ENCODE data around the gene SPRN.
"Not testable (repeated sequence)": the region's sequence is repeated elsewhere in the genome, so short reads cannot be mapped to it uniquely, and the experiment has no call there.

The SPRN gene

DNA sequence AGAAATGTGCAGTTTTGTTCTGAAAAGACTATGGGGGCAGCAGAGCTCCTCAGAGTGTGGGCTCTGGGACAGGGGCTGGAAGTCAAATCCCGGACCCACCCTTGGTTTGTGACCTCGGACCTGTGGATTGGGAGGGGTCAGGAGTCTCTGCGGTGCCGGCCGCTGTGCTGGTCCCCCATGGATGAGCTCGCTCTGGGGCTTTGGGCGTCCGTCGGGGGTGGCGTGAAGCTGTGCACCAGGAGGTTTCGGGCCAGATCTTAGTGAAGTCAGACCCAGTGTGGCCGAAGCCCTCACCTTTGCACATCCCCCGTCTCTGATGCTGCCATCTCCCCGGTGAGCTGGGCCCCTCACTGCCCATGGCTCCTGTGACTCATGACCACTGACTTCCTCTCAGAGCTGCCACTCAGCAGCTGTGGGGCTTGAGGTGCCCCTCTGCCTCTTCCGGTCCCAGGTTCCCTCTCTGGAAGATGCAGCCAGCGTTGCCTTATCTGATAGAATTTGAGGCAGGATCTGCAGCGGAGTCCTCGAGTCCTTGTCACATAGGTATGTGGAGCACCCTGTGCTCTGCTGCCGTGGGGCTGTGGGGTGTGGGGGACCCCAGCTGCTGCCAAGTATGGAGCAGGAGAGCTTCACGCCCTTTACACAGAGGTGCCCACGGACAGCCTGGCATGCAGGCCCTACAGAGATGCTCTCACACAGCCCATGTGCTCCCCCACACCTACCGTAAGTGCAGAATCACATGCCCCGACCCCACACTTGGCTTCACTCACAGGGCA, 18.0 kb upstream of the SPRN start:
- peak; percentile 44 to 87 (median 80) for DNase-seq
- H3K4me1 ChIP-seq (ENCODE audit: control extremely low read depth in 1 of 4, control insufficient read depth in 4 of 4, insufficient read depth in 4 of 4, low read length in 3 of 4): peaks cover 0 to 20% (median 17%) of the 10 kb centered on the region in 4 experiments
- 64% methylated on average over 19 of the region's 23 CpGs for WGBS (ENCODE audit: insufficient coverage)
- H3K36me3 ChIP-seq (ENCODE audit: control insufficient read depth in 4 of 4, insufficient read depth in 4 of 4, low read length in 3 of 4): no peaks in the 10 kb centered on the region
- ChIA-PET CTCF (interaction anchor here (1.0 kb wide), 1 partner anchor 9 kb away, joined by 3 read pairs; no protein-coding TSS in a partner anchor), POLR2A (no interaction called here)
- peak overlapping the region in 1 of 7 experiments; percentile 9 for H3K4me3 ChIP-seq (ENCODE audit: control insufficient read depth in 1 of 7, extremely low read depth in 1 of 7, insufficient read depth in 4 of 7, low read depth in 2 of 7, low read length in 6 of 7)
- peaks cover 0 to 3% (median 0%) of the 10 kb centered on the region in 5 experiments for H3K27me3 ChIP-seq (replicated peaks in 2 of 5; ENCODE audit: control insufficient read depth in 4 of 5, insufficient read depth in 5 of 5, low read length in 4 of 5)
- H3K27ac ChIP-seq (ENCODE audit: insufficient read depth in 1 of 2, low read depth in 1 of 2, low read length in 2 of 2, poor library complexity in 1 of 2, severe bottlenecking in 2 of 2): no peak overlapping the region
- peaks cover 0 to 25% (median 19%) of the 10 kb centered on the region in 5 experiments for H3K9me3 ChIP-seq (ENCODE audit: control extremely low read depth in 1 of 5, control insufficient read depth in 4 of 5, insufficient read depth in 2 of 5, low read depth in 1 of 5, low read length in 4 of 5)

DNA sequence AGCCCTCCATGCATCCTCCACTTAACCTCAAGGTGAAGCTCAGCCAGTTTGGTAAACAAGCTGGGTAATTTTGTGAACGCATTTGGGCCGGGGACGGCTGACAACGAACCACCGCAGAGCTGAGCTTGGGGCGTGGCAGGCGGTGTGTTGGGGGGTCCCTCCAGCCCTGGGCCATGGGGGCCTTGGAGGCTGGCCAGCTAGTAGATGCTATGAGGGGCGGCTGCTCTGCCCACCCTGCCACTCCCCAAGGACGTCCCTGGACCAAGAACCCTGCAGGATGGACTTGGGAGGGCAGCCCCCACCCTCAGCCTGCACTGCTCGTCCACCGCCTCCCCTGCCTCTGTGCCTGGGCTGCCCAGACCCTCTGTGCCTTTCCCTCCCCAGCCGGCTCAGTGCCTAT, 17.4 kb upstream of the SPRN start:
- Histone ChIP-seq H3K4me3 (ENCODE audit: control insufficient read depth in 1 of 7, extremely low read depth in 1 of 7, insufficient read depth in 4 of 7, low read depth in 2 of 7, low read length in 6 of 7) (peak overlapping the region in 1 of 7 experiments; percentile 9), H3K27ac (ENCODE audit: insufficient read depth in 1 of 2, low read depth in 1 of 2, low read length in 2 of 2, poor library complexity in 1 of 2, severe bottlenecking in 2 of 2) (no peak overlapping the region), H3K9me3 (ENCODE audit: control extremely low read depth in 1 of 5, control insufficient read depth in 4 of 5, insufficient read depth in 2 of 5, low read depth in 1 of 5, low read length in 4 of 5) (peaks cover 0 to 21% (median 13%) of the 10 kb centered on the region in 5 experiments), H3K27me3 (replicated peaks in 2 of 5; ENCODE audit: control insufficient read depth in 4 of 5, insufficient read depth in 5 of 5, low read length in 4 of 5) (peaks cover 0 to 3% (median 0%) of the 10 kb centered on the region in 5 experiments), H3K4me1 (ENCODE audit: control extremely low read depth in 1 of 4, control insufficient read depth in 4 of 4, insufficient read depth in 4 of 4, low read length in 3 of 4) (peaks cover 0 to 20% (median 17%) of the 10 kb centered on the region in 4 experiments), H3K36me3 (ENCODE audit: control insufficient read depth in 4 of 4, insufficient read depth in 4 of 4, low read length in 3 of 4) (no peaks in the 10 kb centered on the region)
- POLR2A ChIA-PET: no interaction called here
- WGBS (ENCODE audit: insufficient coverage): 98% methylated on average over 9 of the region's 12 CpGs
- CTCF ChIA-PET: interaction anchor here (1.0 kb wide), 1 partner anchor 10 kb away, joined by 3 read pairs; no protein-coding TSS in a partner anchor
- DNase-seq: no peak

GRCh38 chr10:133441356-133441755, 16.9 kb upstream of the SPRN start:
- H3K4me3 ChIP-seq (ENCODE audit: control insufficient read depth in 1 of 7, extremely low read depth in 1 of 7, insufficient read depth in 4 of 7, low read depth in 2 of 7, low read length in 6 of 7); DNase-seq; CTCF ChIA-PET; H3K36me3 ChIP-seq (ENCODE audit: control insufficient read depth in 4 of 4, insufficient read depth in 4 of 4, low read length in 3 of 4); POLR2A ChIA-PET; H3K27me3 ChIP-seq (replicated peaks in 2 of 5; ENCODE audit: control insufficient read depth in 4 of 5, insufficient read depth in 5 of 5, low read length in 4 of 5); H3K27ac ChIP-seq (ENCODE audit: insufficient read depth in 1 of 2, low read depth in 1 of 2, low read length in 2 of 2, poor library complexity in 1 of 2, severe bottlenecking in 2 of 2): not testable (repeated sequence)
- 100% methylated on average over 10 of the region's 21 CpGs for WGBS (ENCODE audit: insufficient coverage)
- peaks cover 0 to 20% (median 17%) of the 10 kb centered on the region in 4 experiments for H3K4me1 ChIP-seq (ENCODE audit: control extremely low read depth in 1 of 4, control insufficient read depth in 4 of 4, insufficient read depth in 4 of 4, low read length in 3 of 4)
- peaks cover 0 to 16% (median 10%) of the 10 kb centered on the region in 5 experiments for H3K9me3 ChIP-seq (ENCODE audit: control extremely low read depth in 1 of 5, control insufficient read depth in 4 of 5, insufficient read depth in 2 of 5, low read depth in 1 of 5, low read length in 4 of 5)

DNA sequence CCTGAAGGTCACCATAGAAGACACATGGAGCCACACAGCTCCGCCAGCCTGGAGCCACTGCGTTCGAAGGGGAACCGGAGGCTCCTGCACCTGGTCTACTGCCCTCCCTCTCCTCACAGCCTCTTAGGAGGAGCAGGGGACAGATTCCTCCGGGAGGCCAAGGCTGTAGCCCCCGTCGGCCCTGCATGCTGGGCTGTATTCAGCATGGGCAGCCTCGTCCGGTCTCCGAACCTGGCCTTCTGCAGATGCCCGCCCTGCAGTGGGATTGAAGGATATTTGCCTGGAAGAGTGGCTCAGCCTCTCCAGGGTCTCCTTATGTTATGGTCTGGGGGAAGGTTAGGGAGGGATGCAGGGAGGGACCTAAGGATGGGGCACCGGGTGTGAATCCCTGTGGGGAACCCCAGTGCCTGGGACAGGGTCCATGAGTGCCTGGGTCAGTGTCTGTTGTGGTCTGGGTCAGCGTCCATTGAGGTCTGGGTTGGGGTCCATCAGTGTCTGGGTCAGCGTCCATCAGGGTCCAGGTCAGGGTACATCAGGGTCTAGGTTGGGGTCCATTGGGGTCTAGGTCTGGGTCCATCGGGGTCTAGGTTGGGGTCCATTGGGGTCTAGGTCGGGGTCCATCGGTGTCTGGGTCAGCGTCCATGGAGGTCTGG, 16.3 kb upstream of the SPRN start:
- H3K36me3 ChIP-seq (ENCODE audit: control insufficient read depth in 4 of 4, insufficient read depth in 4 of 4, low read length in 3 of 4): no peaks in the 10 kb centered on the region
- H3K4me1 ChIP-seq (ENCODE audit: control extremely low read depth in 1 of 4, control insufficient read depth in 4 of 4, insufficient read depth in 4 of 4, low read length in 3 of 4): peaks cover 0 to 20% (median 17%) of the 10 kb centered on the region in 4 experiments
- H3K27me3 ChIP-seq (replicated peaks in 2 of 5; ENCODE audit: control insufficient read depth in 4 of 5, insufficient read depth in 5 of 5, low read length in 4 of 5): no peaks in the 10 kb centered on the region
- ChIA-PET POLR2A (interaction anchor here (0.6 to 0.7 kb wide), 2 partner anchors 8 to 1478 kb away, joined by 3 read pairs; no protein-coding TSS in a partner anchor), CTCF (interaction anchor here (1.0 kb wide), 1 partner anchor 66 kb away, joined by 4 read pairs; no protein-coding TSS in a partner anchor)
- no peak overlapping the region for H3K27ac ChIP-seq (ENCODE audit: insufficient read depth in 1 of 2, low read depth in 1 of 2, low read length in 2 of 2, poor library complexity in 1 of 2, severe bottlenecking in 2 of 2)
- WGBS (ENCODE audit: insufficient coverage): 94% methylated on average over 12 of the region's 18 CpGs
- peaks cover 0 to 12% (median 7%) of the 10 kb centered on the region in 5 experiments for H3K9me3 ChIP-seq (ENCODE audit: control extremely low read depth in 1 of 5, control insufficient read depth in 4 of 5, insufficient read depth in 2 of 5, low read depth in 1 of 5, low read length in 4 of 5)
- H3K4me3 ChIP-seq (ENCODE audit: control insufficient read depth in 1 of 7, extremely low read depth in 1 of 7, insufficient read depth in 4 of 7, low read depth in 2 of 7, low read length in 6 of 7): no peak overlapping the region
- no peak for DNase-seq

DNA sequence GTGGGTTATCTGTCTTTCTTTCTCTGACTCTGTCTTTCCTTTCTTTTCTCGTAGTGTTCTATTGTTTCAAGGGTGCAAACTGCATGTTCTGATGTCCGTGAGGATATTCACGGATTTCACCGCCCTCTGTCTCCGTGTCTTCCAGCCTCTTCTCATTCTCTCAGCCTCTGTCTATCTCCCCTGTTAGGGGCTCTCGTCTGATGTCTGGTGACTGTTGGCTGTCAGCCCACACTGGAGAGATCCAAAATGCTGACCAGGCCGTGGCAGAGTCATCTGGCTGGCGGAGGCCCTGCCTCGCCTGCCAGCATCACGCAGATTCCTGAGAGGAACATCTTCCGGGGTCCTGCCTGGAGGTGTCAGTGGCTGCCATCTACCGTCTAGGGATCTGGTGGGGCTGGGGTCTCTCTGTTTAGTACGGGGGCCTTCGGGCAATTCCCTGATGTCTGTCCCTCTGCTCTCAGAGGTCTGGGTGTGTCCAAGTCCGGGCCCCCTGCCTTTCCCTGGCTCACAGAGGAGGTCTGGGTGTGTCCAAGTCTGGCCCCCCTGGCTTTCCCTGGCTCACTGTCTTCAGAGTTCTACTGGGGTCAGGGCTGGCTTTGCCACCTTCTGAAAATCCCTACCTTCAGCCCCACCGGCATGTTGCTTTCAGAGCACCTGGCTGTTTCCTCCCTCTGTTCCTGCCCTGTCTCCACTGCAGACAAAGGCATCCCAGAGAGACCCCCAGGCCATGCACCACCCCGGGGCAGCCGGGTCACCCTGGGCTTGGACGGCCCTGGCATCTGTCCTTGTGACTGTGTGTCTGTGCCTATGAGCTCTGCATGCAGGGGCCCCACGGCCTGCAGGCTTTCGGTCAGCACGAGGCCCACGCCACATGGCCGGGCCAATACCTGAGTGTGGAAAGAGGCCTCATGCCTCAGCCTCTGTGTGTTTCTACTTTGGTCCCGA, 15.4 kb upstream of the SPRN start:
- no peaks in the 10 kb centered on the region for H3K36me3 ChIP-seq (ENCODE audit: control insufficient read depth in 4 of 4, insufficient read depth in 4 of 4, low read length in 3 of 4)
- POLR2A ChIA-PET: interaction anchor here (0.6 to 0.7 kb wide), 2 partner anchors 24 to 1477 kb away, joined by 3 read pairs; no protein-coding TSS in a partner anchor
- no peak overlapping the region for H3K27ac ChIP-seq (ENCODE audit: insufficient read depth in 1 of 2, low read depth in 1 of 2, low read length in 2 of 2, poor library complexity in 1 of 2, severe bottlenecking in 2 of 2)
- WGBS (ENCODE audit: insufficient coverage): 98% methylated on average over 22 of the region's 25 CpGs
- H3K27me3 ChIP-seq (replicated peaks in 2 of 5; ENCODE audit: control insufficient read depth in 4 of 5, insufficient read depth in 5 of 5, low read length in 4 of 5): no peaks in the 10 kb centered on the region
- DNase-seq: no peak
- H3K9me3 ChIP-seq (ENCODE audit: control extremely low read depth in 1 of 5, control insufficient read depth in 4 of 5, insufficient read depth in 2 of 5, low read depth in 1 of 5, low read length in 4 of 5): peaks cover 0 to 2% (median 0%) of the 10 kb centered on the region in 5 experiments
- no peak overlapping the region for H3K4me3 ChIP-seq (ENCODE audit: control insufficient read depth in 1 of 7, extremely low read depth in 1 of 7, insufficient read depth in 4 of 7, low read depth in 2 of 7, low read length in 6 of 7)
- CTCF ChIA-PET: interaction anchor here (0.7 to 1.0 kb wide), 2 partner anchors 67 to 80 kb away, joined by 3 to 4 read pairs; no protein-coding TSS in a partner anchor
- peaks cover 0 to 20% (median 17%) of the 10 kb centered on the region in 4 experiments for H3K4me1 ChIP-seq (ENCODE audit: control extremely low read depth in 1 of 4, control insufficient read depth in 4 of 4, insufficient read depth in 4 of 4, low read length in 3 of 4)

DNA sequence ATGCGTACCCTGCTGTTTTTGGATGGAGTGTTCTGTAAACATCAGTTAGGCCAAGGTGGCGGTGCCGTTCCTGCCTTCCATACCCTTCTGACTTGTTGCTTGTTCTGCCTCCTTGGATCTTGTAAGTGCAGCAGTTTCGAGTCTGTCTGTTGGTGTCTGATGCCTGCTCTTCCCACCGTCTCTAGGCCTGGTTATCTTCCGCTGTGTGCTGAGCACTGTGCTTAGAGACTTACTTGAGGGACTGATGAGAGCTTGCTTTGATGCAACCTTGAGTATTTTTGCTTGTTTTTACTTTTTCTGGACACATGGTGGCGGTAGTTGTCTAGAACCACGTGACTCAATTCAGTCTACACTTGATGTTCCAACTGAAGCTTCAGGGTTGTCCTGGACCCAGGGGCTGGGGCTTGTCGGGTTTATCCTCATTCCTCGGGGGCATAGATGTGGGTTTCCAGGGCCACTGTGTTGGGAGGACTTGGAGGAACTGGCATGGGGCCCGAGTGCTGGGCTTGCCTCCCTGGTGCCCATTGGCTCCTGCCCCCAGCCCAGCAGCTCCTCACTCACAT, 14.4 kb upstream of the SPRN start:
- peak; percentile 27 to 69 (median 63) for DNase-seq
- H3K4me3 ChIP-seq (ENCODE audit: control insufficient read depth in 1 of 7, extremely low read depth in 1 of 7, insufficient read depth in 4 of 7, low read depth in 2 of 7, low read length in 6 of 7): no peak overlapping the region
- no peak overlapping the region for H3K27ac ChIP-seq (ENCODE audit: insufficient read depth in 1 of 2, low read depth in 1 of 2, low read length in 2 of 2, poor library complexity in 1 of 2, severe bottlenecking in 2 of 2)
- H3K4me1 ChIP-seq (ENCODE audit: control extremely low read depth in 1 of 4, control insufficient read depth in 4 of 4, insufficient read depth in 4 of 4, low read length in 3 of 4): peaks cover 0 to 20% (median 17%) of the 10 kb centered on the region in 4 experiments
- ChIA-PET POLR2A (interaction anchor here (0.6 kb wide), 1 partner anchor 23 kb away, joined by 3 read pairs; no protein-coding TSS in a partner anchor), CTCF (interaction anchor here (0.7 to 1.6 kb wide), 6 partner anchors 24 to 119 kb away, joined by 3 to 5 read pairs (median 3); no protein-coding TSS in a partner anchor)
- H3K9me3 ChIP-seq (ENCODE audit: control extremely low read depth in 1 of 5, control insufficient read depth in 4 of 5, insufficient read depth in 2 of 5, low read depth in 1 of 5, low read length in 4 of 5): peaks cover 0 to 3% (median 0%) of the 10 kb centered on the region in 5 experiments
- no peaks in the 10 kb centered on the region for H3K36me3 ChIP-seq (ENCODE audit: control insufficient read depth in 4 of 4, insufficient read depth in 4 of 4, low read length in 3 of 4)
- no peaks in the 10 kb centered on the region for H3K27me3 ChIP-seq (replicated peaks in 2 of 5; ENCODE audit: control insufficient read depth in 4 of 5, insufficient read depth in 5 of 5, low read length in 4 of 5)
- WGBS (ENCODE audit: insufficient coverage): 83% methylated on average over 8 of the region's 11 CpGs

All from common myeloid progenitor, CD34-positive (primary cell).